GM12878 (cell line): ENCODE data around the gene PCDHGA1.

ENCODE experiments used
- CTCF ChIP-seq, 3 experiments: IDR thresholded peaks in 2 of 3; conservative IDR thresholded peaks in 1 of 3; 2 replicates each; pipeline ENCODE4 v1.5.1; 2011; ENCODE audit warnings: low read depth in 3 of 3, low read length in 3 of 3, mild to moderate bottlenecking in 3 of 3, control low read depth in 2 of 3, moderate library complexity in 2 of 3, inconsistent platforms in 1 of 3, mixed read lengths in 1 of 3; ENCODE audit not compliant: control insufficient read depth in 2 of 3, insufficient read depth in 1 of 3; ENCODE audit errors: extremely low read depth in 1 of 3
- ESRRA ChIP-seq: IDR thresholded peaks from 2 replicates; pipeline ENCODE4 v1.6.1; 2012; ENCODE audit warnings: mild to moderate bottlenecking, low read length, improper control_type of control experiment
- EZH2 ChIP-seq: IDR thresholded peaks from 2 replicates; pipeline ENCODE4 v1.6.1; 2012; ENCODE audit warnings: low read depth, mild to moderate bottlenecking, control low read depth, inconsistent platforms, low read length, borderline replicate concordance; ENCODE audit not compliant: control insufficient read depth
- GABPA ChIP-seq: IDR thresholded peaks from 2 replicates; pipeline ENCODE4 v1.6.1; 2014; ENCODE audit warnings: antibody characterized with exemption, low read depth, mild to moderate bottlenecking, inconsistent platforms
- JUND ChIP-seq: IDR thresholded peaks from 2 replicates; pipeline ENCODE4 v1.6.1; 2012; ENCODE audit warnings: low read depth, mild to moderate bottlenecking, low read length, improper control_type of control experiment, moderate library complexity
- MYC ChIP-seq: IDR thresholded peaks from 2 replicates; pipeline ENCODE4 v1.6.1; 2011; ENCODE audit warnings: mild to moderate bottlenecking, low read length, moderate library complexity, inconsistent platforms; ENCODE audit not compliant: insufficient read depth, insufficient replicate concordance, insufficient read length, severe bottlenecking
- NKRF ChIP-seq: fragments of 450-650 bp; conservative IDR thresholded peaks from 2 replicates; pipeline ENCODE4 v1.6.1; 2017; ENCODE audit warnings: mild to moderate bottlenecking, moderate library complexity
- POLR2A ChIP-seq: IDR thresholded peaks from 2 replicates; pipeline ENCODE4 v1.6.1; 2011; ENCODE audit warnings: low read depth, mild to moderate bottlenecking, low read length
- POLR2AphosphoS5 ChIP-seq: IDR thresholded peaks from 2 replicates; pipeline ENCODE4 v1.6.1; 2011; ENCODE audit warnings: mild to moderate bottlenecking, low read length, inconsistent platforms
- RELA ChIP-seq: fragments of 450-650 bp; IDR thresholded peaks from 2 replicates; pipeline ENCODE4 v1.8.0; 2014; ENCODE audit warnings: borderline replicate concordance; ENCODE audit not compliant: partially characterized antibody
- TCF12 ChIP-seq: IDR thresholded peaks from 2 replicates; pipeline ENCODE4 v1.6.1; 2011; ENCODE audit warnings: low read depth, mild to moderate bottlenecking, low read length
- ZBTB33 ChIP-seq: fragments of 450-650 bp; IDR thresholded peaks from 2 replicates; pipeline ENCODE4 v1.6.1; 2017; ENCODE audit warnings: mild to moderate bottlenecking
- ZSCAN29 ChIP-seq: fragments of 450-650 bp; IDR thresholded peaks from 2 replicates; pipeline ENCODE4 v1.6.1; 2017; ENCODE audit warnings: mild to moderate bottlenecking, moderate library complexity
- ZZZ3 ChIP-seq: IDR thresholded peaks from 2 replicates; pipeline ENCODE4 v1.6.1; 2011; ENCODE audit warnings: low read depth; ENCODE audit not compliant: control insufficient read depth, insufficient read length

GRCh38 chr5:141515946-141516671 lies 185.8 kb downstream of the PCDHGA1 start:
- TF ChIP-seq ESRRA (no peak), POLR2AphosphoS5 (no peak), GABPA (no peak), NKRF (no peak), ZZZ3 (no peak), EZH2 (no peak), POLR2A (no peak), ZSCAN29 (no peak), CTCF (IDR thresholded peaks at IDR 0.05 in 2 of 3, conservative IDR thresholded peaks at IDR 0.05 in 1 of 3; ENCODE audit: control insufficient read depth in 2 of 3, extremely low read depth in 1 of 3, insufficient read depth in 1 of 3, low read depth in 3 of 3, low read length in 3 of 3) (no peak), RELA (no peak), JUND (no peak), ZBTB33 (no peak), TCF12 (no peak), MYC (no peak)
